Ureter (tissue), 1 donor: ENCODE measurements around the gene NIPSNAP2. TPM values are rescaled to one million over a fixed set of nuclear protein-coding genes. Genes with fewer than 3 reads are reported as not detected.
"Not testable (repeated sequence)": the region's sequence is repeated elsewhere in the genome, so short reads cannot be mapped to it uniquely, and the experiment has no call there.

Experiments
- DNase-seq: peaks from one replicate; pipeline ENCODE4 v3.0.0-alpha.2; 2020; ENCODE audit warnings: low spot score
- total RNA-seq: library from RNA; stranded (reverse); gene quantifications from one replicate; pipeline ENCODE4 v1.2.4, GENCODE V29; 2023
- donor health status: DM: yes; HTN: yes; CAD: no.

Gene NIPSNAP2
- total RNA-seq, 1 donor from 2014 or later, result 66.6 TPM

DNA sequence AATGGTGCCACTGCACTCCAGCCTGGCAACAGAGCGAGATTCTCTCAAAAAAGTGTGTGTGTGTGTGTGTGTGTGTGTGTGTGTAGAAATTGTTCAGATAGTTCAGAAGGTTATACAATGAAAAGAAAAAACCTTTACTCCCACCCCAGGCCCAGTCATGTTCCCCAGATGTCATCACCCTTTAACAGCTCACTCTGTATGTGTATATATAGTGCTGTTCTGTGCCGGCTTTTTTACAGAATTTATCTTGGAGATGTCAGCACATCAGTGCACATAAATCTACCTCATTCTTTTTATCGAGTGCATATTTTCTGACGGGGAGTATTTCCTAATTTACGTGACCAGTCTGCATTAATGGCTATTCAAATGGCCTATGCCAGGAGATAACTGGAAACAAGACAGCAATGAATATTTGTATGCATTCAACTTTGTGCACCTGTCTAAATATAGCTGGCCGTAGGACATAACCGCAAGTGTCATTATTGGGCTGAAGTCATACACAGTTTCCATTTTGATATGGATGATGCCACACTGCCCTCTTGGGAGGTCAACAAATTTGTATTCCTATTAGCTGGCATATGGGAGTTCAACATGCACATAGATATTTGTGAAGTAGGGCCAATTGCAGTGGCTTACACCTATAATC is 11.7 kb downstream of the NIPSNAP2 start:
- no peak for DNase-seq

DNA sequence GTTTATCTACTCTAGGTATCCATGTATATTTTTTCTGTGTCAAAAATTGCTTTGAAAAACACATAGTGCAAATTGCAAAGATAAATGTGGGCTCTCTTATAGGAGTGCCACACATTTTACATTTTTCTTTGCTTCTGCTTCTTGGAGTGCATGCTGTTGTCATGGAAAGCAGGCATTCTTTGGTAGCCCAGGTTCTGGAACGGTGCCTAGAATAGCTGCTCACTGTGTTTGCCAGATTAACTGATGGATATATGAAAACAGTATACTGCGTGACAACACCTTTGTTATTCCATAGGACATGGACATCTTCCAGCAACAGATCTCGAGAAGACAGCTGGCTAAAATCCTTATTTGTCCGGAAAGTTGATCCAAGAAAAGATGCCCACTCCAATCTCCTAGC is 13.4 kb downstream of the NIPSNAP2 start:
- no peak for DNase-seq

DNA sequence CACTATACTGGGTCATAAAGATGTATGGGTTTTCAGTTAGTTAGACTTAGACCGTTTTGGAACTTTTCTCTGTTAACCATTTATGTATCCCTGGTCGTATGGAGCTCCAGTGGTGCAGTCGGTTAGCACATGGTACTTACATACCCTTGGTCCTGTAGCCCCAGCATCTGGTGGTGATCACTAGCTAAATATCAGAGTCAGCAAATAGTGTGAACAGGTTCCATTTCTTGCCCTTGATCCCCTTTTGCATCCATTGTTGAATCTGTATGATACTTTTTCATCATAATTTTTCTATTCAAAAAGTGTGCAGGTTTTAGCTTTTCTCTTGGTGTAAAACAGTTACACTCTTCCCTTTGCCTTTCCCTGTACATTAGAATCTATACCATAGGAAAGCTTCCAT is 15.9 kb downstream of the NIPSNAP2 start:
- DNase-seq, result no peak

DNA sequence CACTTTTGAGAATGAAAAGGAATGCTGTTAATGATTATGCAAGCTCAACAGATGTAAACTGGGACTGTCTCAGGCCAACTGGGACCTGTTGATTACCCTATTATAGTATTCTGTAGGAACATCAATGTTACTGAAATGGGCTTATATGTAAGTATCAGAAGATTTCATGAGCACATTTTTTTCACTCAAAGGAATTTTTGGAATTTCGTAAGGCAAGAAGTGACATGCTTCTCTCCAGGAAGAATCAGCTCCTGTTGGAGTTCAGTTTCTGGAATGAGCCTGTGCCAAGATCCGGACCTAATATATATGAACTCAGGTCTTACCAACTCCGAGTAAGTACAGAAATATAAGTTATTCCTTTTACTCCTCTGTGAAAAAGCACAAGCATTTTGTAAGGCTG is 19.2 kb downstream of the NIPSNAP2 start:
- no peak for DNase-seq

DNA sequence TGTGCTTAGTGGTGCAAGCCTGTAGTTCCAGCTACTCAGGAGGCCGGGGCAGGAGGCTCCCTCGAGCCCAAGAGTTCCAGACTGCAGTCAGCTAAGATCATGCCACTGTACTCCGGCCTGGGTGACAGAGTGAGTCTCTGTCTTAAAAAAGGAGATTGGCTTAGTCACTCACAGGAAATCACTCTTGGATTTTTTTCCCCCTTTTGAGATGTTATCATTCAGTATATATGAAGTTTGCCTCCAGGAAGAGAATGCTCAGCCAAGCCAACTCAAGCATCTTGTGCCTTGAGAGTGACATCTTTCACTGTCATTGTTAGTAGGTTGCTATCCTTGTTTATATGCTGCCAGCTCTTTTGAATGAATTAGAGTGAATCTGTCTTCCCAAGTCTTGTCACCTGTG is 28.0 kb downstream of the NIPSNAP2 start:
- no peak for DNase-seq

DNA sequence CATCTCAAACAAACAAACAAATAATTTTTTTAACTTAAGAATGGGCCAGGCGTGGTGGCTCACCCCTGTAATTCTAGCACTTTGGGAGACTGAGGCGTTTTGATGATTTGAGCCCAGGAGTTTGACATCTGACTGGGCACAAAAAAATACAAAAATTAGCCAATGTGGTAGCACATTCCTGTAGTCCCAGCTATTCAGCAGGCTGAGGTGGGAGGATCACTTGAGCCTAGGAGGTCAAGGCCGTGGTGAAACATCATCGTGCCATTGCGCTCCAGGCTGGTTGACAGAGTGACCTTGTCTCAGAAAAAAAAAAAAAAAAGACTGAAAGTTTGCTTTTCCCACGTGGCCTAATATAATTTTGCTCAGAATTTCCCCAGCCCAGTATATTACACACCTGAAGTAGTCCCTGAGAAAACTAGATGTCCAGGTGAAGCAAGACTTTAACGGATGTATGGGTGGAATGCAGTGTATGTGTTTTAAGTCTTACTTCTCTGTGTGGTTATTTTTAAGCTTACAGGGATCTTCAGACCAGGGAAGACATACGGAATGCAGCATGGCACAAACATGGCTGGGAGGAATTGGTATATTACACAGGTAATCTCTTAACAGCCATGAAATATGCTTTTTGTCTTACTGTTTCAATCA is 32.6 kb downstream of the NIPSNAP2 start:
- no peak for DNase-seq

DNA sequence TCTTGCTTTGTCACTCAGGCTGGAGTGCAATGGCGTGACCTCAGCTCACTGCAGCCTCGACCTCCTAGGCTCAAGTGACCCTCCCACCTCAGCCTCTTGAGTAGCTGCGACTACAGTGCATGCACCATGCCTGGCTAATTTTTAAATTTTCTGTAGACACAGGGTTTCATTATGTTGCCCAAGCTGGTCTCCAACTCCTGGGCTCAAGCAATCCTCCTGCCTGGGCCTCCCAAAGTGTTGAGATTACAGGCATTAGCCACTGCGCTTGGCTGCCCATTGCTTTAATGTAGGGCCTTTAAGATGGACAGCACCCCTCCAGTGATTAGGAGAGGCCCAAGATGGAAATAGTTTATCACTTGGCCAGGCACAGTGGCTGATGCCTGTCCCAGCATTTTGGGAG is 39.4 kb downstream of the NIPSNAP2 start:
- no peak for DNase-seq

DNA sequence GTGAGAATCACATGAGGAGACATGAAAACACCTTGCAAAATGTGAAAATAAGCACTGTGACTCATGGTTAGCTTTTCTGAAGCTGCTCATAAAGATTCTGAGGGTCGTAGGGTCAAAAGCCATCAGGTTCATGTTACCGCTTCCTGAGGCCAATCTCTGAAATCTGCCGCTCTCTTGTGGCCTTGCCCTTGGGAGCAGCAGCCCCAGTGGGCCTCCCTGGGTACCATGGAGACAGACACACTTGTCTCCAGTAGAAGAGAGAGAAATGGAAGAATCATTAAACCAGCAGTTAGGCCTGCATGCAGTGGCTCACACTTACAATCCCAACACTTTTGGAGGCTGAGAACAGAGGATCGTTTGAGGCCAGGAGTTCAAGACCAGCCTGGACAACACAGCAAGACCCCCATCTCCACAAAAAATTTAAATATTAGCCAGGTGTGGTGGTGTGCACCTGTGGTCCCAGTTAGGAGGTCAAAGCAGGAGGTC is 42.8 kb downstream of the NIPSNAP2 start:
- no peak for DNase-seq

DNA sequence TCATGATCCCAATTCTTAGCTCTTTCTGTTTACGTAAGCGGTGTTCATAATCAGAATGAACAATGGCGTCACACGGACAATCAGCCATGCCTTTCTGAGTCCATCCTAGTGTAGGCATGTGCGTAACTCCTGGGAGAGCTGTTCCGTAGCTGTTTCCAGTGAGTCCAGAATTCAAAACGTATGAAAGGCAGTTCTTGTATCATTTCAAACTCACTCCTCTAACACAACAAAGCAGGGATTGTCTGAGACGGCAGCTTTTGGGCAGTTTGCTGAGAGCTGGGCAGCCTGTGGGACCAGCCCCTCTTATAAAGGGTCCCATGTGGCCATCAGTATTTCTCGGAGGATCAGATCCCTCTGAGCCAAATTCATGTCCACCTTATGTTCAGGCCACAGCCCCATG is 43.5 kb downstream of the NIPSNAP2 start:
- DNase-seq, result no peak

DNA sequence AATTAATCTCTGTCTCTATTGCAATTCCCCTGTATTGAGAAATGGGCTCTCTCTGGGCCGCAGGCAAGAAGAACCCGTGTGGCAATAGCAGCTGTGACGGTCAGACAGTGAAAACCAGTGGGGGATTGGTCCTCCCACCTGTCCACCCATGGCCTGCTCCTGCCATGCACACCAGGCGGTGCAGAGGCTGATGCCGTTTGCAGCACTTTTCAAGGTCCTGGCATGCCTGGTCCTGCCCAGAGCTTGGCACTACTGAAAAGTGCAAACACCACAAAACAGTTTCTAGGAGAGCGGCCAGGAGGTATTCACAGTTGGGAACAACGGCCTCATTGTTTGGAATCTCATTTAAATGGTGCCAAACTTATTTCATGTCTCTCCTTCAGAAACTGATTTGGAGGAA is 45.3 kb downstream of the NIPSNAP2 start:
- DNase-seq, result peak; percentile 50

DNA sequence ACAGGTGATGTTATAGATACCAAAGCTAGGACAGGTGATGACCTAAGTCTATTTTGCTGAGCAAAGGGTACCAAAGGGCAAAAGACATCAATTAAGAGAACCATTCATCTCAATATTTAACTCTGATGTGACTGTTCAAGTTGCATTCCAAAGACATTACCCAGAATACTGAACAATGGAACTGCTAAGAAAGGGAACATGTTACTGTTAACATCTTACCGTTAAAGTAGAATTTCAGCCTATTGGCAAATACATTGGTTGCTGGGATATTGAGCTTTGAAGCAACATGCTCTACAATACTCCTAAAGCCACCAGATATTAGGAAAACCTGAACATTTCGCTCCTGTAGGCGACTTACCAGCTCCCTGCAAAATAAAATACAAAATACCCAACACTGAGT is 52.6 kb downstream of the NIPSNAP2 start:
- DNase-seq, result not testable (repeated sequence)

DNA sequence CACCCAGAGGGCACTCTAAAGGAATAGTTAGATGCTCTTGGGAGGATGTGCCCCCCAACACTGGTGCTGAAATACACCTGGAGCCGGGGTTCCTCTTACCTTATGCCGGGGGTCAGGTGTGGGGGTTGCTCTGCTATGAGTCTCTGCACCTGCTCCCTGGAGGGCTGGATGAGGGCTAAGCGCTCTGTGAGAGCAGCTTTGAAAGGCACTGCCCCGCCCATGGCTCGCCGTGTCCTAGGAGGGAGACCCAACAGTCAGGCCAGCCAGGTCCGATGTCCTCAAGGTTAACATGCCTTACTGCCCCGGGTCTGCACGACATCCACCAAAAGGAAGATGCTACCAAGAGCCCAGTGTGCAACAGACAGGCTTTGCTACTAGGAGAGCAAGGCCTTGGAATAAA is 55.1 kb downstream of the NIPSNAP2 start:
- DNase-seq, result no peak

DNA sequence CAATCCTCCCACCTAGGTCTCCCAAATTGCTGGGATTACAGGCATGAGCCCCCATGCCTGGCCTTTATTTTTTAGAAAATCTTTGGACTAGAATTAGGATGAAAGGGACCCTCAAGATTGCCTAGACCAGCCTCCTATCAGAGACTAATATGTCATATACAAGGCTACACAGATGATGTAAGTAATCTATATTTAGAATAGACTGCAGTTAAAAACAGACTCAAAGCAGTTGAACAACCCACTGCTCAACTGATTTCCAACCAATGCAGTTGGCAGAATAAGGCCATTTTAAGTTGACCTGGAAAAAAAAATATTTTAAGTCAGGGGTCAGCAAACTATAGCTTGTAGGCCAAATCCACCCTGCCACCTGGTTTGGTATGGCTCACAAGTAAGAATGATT is 59.1 kb downstream of the NIPSNAP2 start:
- no peak for DNase-seq

DNA sequence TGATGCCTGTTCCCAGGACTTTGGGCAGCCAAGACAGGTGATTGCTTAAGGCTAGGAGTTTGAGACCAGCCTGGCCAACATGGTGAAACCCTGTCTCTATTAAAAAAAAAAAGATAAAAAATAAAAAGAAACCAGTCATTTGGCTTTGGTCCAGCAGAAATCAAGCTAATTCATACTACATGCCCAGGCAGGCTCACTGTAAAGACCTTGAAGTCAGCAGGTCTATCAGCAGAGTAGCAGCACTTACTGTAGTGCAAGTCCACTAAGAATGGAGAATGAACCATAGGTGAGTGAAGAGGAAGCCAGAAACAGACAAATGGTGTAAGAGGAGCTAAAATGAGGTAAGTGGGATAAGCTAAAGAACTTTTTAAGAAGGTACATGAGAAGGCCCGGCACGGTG is 62.2 kb downstream of the NIPSNAP2 start:
- no peak for DNase-seq

DNA sequence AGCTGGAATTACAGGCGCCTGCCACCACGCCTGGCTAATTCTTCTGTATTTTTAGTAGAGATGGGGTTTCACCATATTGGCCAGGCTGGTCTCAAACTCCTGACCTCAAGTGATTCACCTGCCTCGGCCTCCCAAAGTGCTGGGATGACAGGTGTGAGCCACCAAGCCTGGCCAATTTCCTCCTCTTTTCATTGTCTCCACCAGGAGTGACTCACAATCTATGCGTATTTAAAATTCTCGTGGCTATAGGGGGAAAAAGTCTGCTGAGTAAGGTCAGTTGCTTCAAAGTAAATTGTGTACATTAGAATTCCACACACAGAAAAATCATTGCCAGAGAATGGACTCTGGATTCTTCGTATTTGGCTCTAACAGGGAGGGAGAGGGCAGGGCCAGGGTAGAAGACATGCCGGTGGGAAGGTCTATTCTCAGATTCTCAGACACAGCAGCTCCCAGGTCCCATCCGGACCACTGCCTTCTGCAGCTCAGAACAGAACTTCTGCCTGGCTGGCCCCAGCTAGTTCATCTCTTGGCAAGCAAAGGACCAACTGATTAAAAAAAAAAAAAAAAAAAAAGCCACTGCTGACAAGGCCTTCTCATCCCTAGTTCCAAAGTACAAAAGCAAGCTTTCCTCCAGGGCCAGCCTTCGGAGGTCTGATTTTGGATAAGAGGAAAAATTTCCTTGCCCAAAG is 64.7 kb downstream of the NIPSNAP2 start:
- no peak for DNase-seq

DNA sequence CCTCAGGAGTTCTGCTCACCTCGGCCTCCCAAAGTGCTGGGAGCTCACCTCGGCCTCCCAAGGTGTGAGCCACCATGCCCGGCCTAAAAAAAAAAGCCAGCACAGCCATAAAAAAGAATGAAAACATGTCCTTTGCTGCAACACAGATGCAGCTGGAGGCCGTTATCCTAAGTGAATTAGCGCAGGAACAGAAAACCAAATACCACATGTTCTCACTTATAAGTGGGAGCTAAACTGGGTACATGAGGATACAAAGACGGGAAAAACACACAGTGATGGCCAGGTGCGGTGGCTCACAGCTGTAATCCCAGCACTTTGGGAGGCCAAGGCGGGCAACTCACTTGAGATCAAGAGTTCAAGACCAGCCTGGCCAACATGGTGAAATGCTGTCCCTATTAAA is 66.0 kb downstream of the NIPSNAP2 start:
- DNase-seq, result no peak

DNA sequence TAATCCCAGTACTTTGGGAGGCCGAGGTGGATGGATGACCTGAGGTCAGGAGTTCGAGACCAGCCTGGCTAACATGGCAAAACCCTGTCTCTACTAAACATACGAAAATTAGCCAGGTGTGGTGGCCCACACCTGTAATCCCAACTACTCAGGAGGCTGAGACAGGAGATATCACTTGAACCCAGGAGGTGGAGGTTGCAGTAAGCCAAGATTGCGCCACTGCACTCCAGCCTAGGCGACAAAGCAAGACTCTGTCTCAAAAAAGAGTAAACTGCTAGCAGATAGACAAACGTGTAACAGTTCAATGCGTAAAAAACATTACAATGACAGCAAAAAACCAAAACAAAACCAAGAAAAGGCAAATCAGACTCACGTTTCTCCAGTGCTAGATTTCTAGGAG is 67.2 kb downstream of the NIPSNAP2 start:
- DNase-seq, result not testable (repeated sequence)

DNA sequence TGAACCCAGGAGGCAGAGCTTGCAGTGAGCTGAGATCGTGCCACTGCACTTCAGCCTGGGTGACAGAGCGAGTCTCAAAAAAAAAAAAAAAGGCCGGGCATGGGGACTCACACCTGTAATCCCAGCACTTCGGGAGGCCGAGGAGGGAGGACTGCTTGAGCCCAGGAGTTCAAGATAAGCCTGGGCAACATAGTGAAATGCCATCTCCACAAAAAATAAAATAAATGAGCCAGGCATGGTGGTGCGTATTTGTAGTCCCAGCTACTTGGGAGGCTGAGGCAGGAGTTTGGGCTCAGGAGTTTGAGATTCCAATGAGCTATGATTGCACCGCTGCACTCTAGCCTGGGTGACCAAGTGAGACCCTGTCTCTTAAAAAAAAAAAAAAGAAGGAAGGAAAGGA is 68.2 kb downstream of the NIPSNAP2 start:
- DNase-seq, result not testable (repeated sequence)

DNA sequence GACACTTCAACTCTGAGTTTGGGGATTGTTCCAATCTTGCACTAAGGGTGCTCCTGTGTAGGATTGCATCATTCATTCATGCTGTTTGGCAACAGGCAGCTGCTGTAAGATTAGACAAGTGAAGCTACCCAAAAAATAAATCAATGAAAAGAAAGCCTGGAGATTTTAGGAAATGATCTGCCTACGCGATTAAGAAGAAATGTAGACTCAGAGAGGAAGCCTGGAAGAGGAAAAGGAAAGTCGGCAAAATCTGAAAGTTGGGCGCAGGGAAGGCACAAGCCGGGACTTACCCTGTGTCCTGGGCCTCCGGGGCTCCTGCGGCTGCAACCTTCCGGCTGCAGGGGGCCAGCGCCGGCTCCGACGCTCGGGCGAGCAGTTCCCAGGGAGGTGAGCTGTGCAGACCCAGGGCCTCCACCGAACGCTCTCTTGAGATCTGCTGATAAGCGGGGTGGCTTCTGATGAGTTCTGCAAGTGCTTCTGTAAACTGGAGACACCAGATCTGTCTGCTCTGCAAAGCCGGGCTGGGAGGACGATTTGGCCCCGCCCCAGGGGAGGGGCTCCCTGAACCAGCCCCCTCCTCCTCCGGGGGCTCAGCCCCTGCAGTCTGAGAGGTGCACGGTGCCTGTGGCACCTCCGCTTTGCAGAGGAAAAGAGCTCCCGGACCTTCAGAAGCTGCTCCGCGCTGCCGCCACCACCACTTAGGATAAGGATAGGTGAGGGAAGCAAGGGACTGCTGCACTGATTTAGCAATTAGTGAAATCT is 69.5 kb downstream of the NIPSNAP2 start:
- peak; percentile 55 for DNase-seq

DNA sequence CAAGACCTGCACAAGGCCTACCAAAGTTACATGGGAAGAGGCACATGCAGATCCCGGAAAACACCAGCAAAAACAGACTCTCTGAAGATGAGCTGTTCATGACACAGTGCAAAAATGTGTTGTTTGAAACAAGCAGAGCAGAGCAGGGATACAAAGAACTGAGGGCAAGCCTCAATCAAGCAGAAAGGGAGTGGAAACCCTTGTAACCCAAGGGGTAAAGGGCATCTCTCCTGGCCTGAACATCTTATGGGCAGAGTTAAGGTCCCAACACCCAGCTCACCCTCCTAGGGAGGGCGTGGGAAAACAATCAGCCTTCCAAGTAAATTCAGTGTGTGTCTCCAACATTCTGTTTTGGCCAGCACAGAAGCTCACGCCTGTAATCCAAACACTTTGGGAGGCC is 76.3 kb downstream of the NIPSNAP2 start:
- no peak for DNase-seq

DNA sequence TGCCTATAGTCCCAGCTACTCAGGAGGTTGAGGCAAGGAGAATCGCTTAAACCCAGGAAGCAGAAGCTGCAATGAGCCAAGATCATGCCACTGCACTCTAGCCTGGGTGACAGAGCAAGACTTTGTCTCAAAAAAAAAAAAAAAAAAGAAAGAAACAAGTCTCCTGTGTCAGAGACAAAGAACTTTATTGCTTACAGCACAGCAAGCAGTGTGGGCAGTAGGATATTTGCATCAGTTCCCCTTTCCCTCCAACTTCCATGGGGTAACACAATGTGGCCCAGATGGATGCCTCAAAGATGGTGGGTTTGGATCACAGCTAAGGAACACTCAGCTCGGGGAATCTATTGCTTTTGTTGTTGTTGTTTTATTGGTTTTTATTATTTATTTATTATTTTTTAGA is 81.4 kb downstream of the NIPSNAP2 start:
- DNase-seq, result not testable (repeated sequence)

DNA sequence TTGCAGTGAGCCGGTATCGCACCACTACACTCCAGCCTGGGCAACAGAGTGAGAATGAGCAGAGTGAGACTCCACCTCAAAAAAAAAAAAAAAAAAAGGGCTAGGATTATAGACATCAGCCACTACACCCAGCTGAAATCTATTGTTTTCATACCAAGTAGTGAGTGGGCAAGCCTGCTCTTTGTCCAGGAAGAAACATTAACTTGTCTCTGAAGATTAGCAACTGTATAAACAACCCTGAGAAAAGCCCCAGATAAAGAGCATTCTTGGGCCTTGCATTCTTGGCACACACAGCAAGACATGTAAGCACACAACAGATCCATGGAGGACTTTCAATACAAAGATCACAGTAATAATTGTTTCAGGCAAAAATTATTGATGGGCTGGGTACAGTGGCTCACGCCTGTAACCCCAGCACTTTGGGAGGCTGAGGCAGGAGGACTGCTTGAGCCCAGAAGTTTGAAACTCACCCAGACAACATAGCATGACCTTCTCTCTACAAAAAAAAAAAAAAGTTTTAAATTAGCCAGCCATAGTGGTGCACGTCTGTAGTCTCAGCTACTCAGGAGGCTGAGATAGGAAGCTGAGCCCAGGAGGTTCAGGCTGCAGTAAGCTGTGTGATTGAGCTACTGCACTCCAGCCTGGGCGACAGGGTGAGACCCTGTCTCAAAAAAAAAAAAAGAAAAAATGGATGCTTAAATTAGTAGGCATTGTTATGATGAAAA is 82.5 kb downstream of the NIPSNAP2 start:
- no peak for DNase-seq
